Gastrocnemius medialis (tissue), 4 donors: ENCODE results near the gene TMEM115.

Source experiments
- POLR2A ChIP-seq, 2 donors: fragments of 450-650 bp; IDR thresholded peaks; one replicate each; pipeline ENCODE4 v1.6.1; 2017; ENCODE audit warnings: antibody characterized with exemption in 2 of 2, mild to moderate bottlenecking in 2 of 2, moderate library complexity in 2 of 2
- TF ChIP-seq, protein P1 (sequence below), 5 experiments: fragments of 450-650 bp in 3 of 5; fragments of 200-600 bp in 2 of 5; sonication (generic) in 2 of 5; IDR thresholded peaks in 4 of 5; conservative IDR thresholded peaks in 1 of 5; 1 replicate in 4 of 5; 2 replicates in 1 of 5; pipeline ENCODE4 v1.5.1; 2016 to 2019; ENCODE audit warnings: antibody characterized with exemption in 5 of 5, mild to moderate bottlenecking in 3 of 5, moderate library complexity in 3 of 5

DNA sequence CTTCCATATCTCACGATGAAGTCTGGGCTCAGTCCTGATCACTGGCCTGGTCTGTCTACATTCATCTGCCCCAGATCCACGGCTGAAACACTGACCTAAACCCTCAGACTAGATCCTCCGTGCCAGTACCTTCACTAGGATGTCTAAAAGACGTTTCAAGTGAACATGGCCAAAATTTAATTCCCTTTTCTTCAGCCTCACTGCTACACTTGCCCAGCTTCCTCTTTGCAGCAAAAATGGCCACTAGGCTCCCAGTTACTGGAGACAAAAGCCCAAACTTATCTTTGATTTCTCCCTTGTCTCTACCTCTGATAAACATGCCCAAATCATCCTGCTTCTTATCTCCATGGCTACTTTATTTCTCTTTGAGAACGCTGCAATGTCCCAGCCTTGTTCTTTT, 20.4 kb downstream of the TMEM115 start:
- TF ChIP-seq, protein P1, sequence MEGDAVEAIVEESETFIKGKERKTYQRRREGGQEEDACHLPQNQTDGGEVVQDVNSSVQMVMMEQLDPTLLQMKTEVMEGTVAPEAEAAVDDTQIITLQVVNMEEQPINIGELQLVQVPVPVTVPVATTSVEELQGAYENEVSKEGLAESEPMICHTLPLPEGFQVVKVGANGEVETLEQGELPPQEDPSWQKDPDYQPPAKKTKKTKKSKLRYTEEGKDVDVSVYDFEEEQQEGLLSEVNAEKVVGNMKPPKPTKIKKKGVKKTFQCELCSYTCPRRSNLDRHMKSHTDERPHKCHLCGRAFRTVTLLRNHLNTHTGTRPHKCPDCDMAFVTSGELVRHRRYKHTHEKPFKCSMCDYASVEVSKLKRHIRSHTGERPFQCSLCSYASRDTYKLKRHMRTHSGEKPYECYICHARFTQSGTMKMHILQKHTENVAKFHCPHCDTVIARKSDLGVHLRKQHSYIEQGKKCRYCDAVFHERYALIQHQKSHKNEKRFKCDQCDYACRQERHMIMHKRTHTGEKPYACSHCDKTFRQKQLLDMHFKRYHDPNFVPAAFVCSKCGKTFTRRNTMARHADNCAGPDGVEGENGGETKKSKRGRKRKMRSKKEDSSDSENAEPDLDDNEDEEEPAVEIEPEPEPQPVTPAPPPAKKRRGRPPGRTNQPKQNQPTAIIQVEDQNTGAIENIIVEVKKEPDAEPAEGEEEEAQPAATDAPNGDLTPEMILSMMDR (IDR thresholded peaks at IDR 0.05 in 4 of 5, conservative IDR thresholded peaks at IDR 0.05 in 1 of 5): no peak
- TF ChIP-seq POLR2A (IDR thresholded peaks at IDR 0.05): no peak
